Activated gamma-delta T cell treated with Interleukin-2 at 50 U/mL for 16 hours (primary cell): Measurements from ENCODE around the gene TEX38.
"Not testable (repeated sequence)": the region's sequence is repeated elsewhere in the genome, so short reads cannot be mapped to it uniquely, and the experiment has no call there.

Experiments used
- DNase-seq: peaks from one replicate; pipeline ENCODE4 v3.0.0-alpha.2; 2020

The TEX38 gene

GRCh38 chr1:46689897-46690296 is 18.2 kb downstream of the TEX38 start:
- DNase-seq, result no peak

DNA sequence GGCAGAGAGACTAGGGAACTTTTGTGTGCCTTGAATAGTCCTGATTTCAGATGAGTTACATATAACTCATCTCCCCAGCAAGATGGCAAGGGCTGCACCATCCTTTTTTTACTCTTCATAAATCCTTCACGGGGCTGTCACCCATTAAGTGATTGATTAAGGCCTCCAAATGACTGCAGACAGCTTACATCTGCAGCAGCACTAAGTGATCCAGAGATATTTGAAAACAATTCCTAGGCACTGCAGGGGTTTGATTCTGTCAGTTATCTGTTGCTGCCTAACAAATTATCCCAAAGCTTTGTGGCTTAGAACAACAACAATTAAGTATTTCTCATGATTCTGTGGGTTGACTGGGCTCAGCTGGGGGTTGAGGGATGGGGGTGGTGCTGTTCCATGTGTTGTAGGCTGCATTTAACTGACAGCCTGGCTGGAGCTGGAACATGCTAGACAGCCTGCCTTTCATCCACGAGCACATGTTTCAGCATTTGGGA is 19.3 kb downstream of the TEX38 start:
- no peak for DNase-seq

- no peak for DNase-seq
Measured at GRCh38 chr1:46691997-46692790, 20.5 kb downstream of the TEX38 start.

GRCh38 chr1:46692811-46693770 is 21.4 kb downstream of the TEX38 start:
- DNase-seq, result no peak

DNA sequence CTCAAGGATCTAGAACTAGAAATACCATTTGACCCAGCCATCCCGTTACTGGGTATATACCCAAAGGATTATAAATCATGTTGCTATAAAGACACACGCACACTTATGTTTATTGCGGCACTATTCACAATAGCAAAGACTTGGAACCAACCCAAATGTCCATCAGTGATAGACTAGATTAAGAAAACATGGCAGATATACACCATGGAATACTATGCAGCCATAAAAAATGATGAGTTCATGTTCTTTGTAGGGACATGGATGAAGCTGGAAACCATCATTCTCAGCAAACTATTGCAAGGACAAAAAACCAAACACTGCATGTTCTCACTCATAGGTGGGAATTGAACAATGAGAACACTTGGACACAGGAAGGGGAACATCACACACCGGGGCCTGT is 23.0 kb downstream of the TEX38 start:
- DNase-seq, result not testable (repeated sequence)

- DNase-seq, result no peak
Measured at GRCh38 chr1:46697053-46697452, 25.4 kb downstream of the TEX38 start.

DNA sequence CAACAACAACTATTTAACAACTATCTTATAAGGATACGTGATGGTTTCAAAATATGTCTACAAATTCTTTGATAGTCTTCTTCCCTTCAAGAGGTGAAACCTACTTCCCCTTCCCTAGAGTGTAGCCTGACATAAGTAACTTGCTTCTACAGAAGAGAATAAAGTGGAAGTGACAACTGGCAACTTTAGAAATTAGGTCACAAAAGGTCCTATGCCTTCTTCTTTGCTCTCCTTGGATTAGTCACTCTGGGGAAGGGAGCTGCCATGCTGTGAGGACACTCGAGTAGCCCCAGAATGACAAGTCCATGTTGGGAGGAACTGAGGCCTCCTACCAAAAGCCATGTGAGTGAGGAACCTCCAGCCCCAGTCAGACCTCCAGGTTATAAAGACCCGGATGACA is 28.0 kb downstream of the TEX38 start:
- DNase-seq, result no peak

DNA sequence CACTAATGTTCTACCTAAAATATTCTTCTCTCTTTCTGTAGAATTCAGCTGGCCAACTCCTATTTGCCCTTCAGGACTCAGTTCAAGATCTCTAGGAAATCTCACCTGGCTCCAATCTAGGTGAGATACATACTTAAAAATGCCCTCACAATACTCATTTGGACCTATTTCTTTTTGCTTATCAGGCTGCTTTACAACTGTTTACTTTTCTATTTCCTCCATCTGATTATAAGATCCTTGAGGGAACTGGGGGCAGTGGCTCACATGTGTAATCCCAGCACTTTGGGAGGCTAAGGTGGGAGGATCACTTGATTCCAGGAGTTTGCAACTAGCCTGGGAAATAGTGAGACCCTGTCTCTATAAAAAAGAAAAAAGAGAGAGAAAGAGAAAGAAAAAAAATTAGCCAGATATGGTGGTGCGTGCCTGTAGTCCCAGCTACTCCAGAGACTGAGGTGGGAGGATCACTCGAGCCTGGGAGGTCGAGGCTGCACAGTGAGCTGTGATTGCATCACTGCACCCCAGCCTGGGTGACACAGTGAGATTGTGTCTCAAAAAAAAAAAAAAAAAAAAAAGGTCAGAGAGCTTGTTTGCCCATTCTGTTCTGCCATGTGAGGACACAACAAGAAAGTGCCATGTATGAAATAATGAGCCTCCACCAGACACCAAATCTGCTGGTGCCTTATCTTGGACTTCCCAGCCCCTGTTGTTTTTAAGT is 32.4 kb downstream of the TEX38 start:
- DNase-seq, result no peak

GRCh38 chr1:46705408-46705807 is 33.8 kb downstream of the TEX38 start:
- no peak for DNase-seq

- no peak for DNase-seq
Measured at GRCh38 chr1:46708121-46708520, 36.5 kb downstream of the TEX38 start.

GRCh38 chr1:46714976-46715375 is 43.3 kb downstream of the TEX38 start:
- no peak for DNase-seq

DNA sequence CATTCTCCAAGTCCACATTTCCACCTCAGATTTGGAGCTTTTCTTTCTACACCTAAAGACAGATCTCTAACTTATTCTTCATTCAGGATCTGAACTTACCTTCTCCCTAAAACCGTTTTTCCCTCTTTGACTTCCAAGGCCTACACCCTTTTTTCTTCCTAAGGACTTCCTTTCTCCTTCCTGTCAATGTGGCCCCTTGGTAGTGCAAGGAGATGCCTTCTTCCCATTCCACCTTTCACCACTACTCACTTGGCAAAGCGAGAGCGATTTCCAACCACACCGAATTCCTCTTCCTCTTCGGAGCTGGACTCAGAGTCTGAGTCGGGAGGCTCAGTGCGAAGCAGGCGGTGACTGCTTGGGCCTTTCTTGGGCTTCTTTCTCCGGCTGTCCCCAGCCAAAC is 46.0 kb downstream of the TEX38 start:
- no peak for DNase-seq

- DNase-seq, result no peak
Measured at GRCh38 chr1:46718340-46718726, 46.7 kb downstream of the TEX38 start.

DNA sequence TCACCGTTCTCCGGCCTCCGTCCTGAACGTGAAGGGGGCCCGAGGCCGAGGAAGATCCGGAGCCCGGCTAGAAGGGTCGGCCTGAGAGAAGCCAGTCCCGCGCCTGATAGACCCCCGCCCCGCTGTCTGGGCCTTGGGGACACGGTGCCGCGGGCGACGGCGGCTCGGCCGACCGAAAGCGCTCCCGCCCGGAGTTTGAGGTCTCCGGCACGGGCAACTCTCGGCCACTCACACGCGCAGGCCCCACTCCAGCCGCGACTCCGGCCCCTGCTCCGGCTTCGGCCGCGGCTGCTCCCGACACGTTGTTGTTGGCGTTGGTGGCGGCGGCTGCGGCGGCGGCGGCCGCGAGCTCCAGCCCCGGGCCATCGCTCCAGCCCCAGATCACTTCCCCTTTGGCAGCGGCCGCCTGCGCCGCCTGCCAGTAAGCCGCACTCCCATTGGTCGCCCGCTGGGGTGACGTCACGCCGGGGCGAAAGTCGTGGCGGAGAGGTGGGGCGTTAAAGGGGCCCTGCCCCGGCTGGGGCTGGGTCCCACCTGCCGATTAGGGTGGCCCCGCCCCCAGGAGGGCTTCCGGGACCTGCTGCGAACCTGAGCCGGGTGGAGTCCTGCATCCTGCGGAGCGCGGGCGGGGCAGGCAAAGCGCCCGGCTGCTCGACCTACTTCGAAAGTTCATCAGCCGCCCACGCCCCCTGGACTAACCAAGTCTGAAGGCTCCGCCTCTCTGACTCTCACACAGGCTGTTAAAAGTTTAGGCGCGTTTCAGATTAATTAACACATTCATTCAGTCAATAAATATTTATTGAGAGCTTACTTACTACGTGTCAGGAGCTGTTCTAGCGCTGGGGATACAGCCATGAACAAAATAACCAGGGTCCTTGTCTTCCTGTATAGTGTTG is 47.3 kb downstream of the TEX38 start, which contains the start of gene EFCAB14:
TSS of gene EFCAB14 (minus strand) at position 388 of the 896 bp plus-strand sequence. CDS start 1,027 bp downstream, outside the sequence.
- peak; percentile 99 for DNase-seq

DNA sequence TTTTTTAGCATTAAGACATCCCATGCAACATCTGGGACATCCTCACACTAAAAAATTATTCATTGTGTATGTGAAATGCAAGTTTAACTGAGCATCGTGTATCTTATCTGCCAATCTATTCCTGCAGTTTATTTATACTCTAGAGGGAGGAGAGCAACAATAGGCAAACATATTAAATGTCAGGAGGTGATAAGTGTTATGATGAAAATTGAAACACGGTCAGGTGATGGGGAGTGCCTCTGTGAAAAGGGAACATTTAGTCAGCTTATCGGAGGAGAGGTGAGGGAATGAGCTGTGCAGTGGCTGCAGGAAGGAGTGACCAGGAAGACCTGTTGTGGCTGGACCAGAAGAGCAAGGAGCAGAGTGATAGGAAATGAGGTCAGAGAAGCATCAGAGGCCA is 48.0 kb downstream of the TEX38 start:
- DNase-seq, result no peak

GRCh38 chr1:46720319-46720718 is 48.7 kb downstream of the TEX38 start:
- DNase-seq, result not testable (repeated sequence)

GRCh38 chr1:46721204-46721603 is 49.5 kb downstream of the TEX38 start:
- DNase-seq, result no peak

- no peak for DNase-seq
Measured at GRCh38 chr1:46721686-46722205, 50.1 kb downstream of the TEX38 start.
